ENCODE results near the gene CYP2W1. TPM values are rescaled to one million over a fixed set of nuclear protein-coding genes. Genes with fewer than 3 reads are reported as not detected.

Gene CYP2W1
- total RNA-seq, 1 donor from 2014 or later: not detected

DNA sequence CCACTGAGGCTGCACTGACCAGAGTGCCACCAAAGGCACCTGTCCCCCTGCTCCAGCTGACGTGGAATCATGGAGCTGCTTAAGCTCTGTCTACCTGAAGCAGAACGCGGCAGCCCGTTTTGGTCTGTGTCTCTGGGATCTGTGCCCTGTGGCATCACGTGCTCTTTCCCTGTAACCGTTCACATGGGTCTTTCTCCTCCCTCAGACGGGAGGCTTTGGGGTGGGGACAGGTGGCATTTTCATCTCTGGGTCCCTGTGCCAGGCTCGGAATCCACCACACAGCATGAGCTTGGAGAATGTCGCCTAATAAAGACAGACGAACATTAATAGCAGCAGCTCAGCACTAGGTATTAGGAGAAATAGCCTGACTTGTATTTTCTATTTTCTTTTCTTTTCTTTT is 26.9 kb upstream of the CYP2W1 start:
- Histone ChIP-seq H3K4me1 (peaks cover 5% of the 10 kb centered on the region), H3K27ac (no peak overlapping the region), H3K4me3 (no peak overlapping the region), H3F3A (ENCODE audit: low read depth) (peaks cover 11% of the 10 kb centered on the region), H3K79me2 (ENCODE audit: low read depth) (no peaks in the 10 kb centered on the region), H2AFZ (replicated peaks) (no peak overlapping the region), H3K4me2 (no peak overlapping the region), H3K27me3 (peaks cover 48% of the 10 kb centered on the region), H4K20me1 (ENCODE audit: low read depth) (peaks cover 22% of the 10 kb centered on the region), H3K9me3 (ENCODE audit: low read depth) (no peaks in the 10 kb centered on the region), H3K36me3 (no peaks in the 10 kb centered on the region), H3K9ac (no peak overlapping the region)
- H3K4me1 Mint-ChIP-seq: peaks cover 11% of the 10 kb centered on the region
- peaks cover 19% of the 10 kb centered on the region for H3K27me3 Mint-ChIP-seq (ENCODE audit: insufficient read depth, low read depth)
- H3K36me3 Mint-ChIP-seq: no peaks in the 10 kb centered on the region
- H3K4me3 Mint-ChIP-seq: peak overlapping the region; percentile 80
- no peak for DNase-seq (ENCODE audit: low spot score)
- H3K27ac Mint-ChIP-seq: no peak overlapping the region
- H3K9me3 Mint-ChIP-seq: no peaks in the 10 kb centered on the region
- TF ChIP-seq, protein P1, sequence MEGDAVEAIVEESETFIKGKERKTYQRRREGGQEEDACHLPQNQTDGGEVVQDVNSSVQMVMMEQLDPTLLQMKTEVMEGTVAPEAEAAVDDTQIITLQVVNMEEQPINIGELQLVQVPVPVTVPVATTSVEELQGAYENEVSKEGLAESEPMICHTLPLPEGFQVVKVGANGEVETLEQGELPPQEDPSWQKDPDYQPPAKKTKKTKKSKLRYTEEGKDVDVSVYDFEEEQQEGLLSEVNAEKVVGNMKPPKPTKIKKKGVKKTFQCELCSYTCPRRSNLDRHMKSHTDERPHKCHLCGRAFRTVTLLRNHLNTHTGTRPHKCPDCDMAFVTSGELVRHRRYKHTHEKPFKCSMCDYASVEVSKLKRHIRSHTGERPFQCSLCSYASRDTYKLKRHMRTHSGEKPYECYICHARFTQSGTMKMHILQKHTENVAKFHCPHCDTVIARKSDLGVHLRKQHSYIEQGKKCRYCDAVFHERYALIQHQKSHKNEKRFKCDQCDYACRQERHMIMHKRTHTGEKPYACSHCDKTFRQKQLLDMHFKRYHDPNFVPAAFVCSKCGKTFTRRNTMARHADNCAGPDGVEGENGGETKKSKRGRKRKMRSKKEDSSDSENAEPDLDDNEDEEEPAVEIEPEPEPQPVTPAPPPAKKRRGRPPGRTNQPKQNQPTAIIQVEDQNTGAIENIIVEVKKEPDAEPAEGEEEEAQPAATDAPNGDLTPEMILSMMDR (IDR thresholded peaks at IDR 0.05): no peak
- TF ChIP-seq EZH2phosphoT487 (IDR thresholded peaks at IDR 0.05): no peak
- TF ChIP-seq EZH2 (IDR thresholded peaks at IDR 0.05): no peak

DNA sequence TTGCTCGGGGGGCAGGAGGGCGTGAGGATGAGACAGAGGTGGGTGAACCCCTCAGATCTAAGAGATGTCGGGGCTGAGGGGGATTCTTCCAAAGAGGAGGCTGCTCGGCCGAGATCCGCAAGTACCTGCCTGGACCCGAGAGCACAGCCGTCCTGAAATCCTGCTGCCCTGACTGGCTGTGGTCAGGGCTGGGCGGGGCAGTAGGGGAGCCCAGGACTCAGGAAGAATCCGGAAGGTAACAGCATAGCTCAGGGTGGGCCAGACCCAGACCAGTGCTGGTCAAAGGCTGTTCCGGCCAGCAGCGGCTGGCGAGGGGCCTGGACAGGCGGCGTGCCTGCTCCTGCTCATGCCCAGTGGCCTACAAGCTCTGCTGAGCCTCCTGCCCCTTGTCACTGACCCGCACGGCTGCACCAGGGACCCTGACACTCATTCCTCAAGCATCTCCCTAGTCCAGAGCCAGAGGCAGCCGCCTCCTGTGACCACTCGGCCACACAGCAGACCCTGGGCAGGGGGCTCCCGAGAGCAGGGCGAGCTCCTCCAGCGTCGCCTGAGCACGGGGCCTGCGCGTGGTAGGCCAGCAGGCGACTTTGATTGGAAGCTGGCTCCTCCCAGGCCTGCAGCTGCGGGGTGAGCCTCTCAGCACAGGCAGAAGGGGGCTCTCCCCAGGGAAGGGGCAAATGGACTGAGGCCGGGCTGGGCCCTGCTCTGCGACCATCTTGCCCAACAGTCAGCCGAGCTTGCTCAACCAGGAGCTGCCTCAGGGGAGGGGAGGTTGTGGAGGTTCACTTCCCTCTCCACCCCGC is 25.4 kb upstream of the CYP2W1 start:
- H3K27ac ChIP-seq: no peak overlapping the region
- peaks cover 11% of the 10 kb centered on the region for H3F3A ChIP-seq (ENCODE audit: low read depth)
- H3K9ac ChIP-seq: no peak overlapping the region
- Mint-ChIP-seq H3K4me3 (no peak overlapping the region), H3K36me3 (no peaks in the 10 kb centered on the region), H3K27me3 (ENCODE audit: insufficient read depth, low read depth) (peaks cover 20% of the 10 kb centered on the region), H3K4me1 (peaks cover 13% of the 10 kb centered on the region), H3K27ac (no peak overlapping the region), H3K9me3 (no peaks in the 10 kb centered on the region)
- H3K4me1 ChIP-seq: peaks cover 5% of the 10 kb centered on the region
- DNase-seq (ENCODE audit: low spot score): peak; percentile 60
- H4K20me1 ChIP-seq (ENCODE audit: low read depth): peaks cover 21% of the 10 kb centered on the region
- H3K9me3 ChIP-seq (ENCODE audit: low read depth): no peaks in the 10 kb centered on the region
- no peak overlapping the region for H2AFZ ChIP-seq (replicated peaks)
- H3K4me2 ChIP-seq: no peak overlapping the region
- no peaks in the 10 kb centered on the region for H3K79me2 ChIP-seq (ENCODE audit: low read depth)
- TF ChIP-seq, protein P1 (IDR thresholded peaks at IDR 0.05): no peak
- no peak for TF ChIP-seq EZH2phosphoT487 (IDR thresholded peaks at IDR 0.05)
- TF ChIP-seq EZH2 (IDR thresholded peaks at IDR 0.05): no peak
- H3K27me3 ChIP-seq: peaks cover 35% of the 10 kb centered on the region
- H3K4me3 ChIP-seq: no peak overlapping the region
- H3K36me3 ChIP-seq: no peaks in the 10 kb centered on the region

DNA sequence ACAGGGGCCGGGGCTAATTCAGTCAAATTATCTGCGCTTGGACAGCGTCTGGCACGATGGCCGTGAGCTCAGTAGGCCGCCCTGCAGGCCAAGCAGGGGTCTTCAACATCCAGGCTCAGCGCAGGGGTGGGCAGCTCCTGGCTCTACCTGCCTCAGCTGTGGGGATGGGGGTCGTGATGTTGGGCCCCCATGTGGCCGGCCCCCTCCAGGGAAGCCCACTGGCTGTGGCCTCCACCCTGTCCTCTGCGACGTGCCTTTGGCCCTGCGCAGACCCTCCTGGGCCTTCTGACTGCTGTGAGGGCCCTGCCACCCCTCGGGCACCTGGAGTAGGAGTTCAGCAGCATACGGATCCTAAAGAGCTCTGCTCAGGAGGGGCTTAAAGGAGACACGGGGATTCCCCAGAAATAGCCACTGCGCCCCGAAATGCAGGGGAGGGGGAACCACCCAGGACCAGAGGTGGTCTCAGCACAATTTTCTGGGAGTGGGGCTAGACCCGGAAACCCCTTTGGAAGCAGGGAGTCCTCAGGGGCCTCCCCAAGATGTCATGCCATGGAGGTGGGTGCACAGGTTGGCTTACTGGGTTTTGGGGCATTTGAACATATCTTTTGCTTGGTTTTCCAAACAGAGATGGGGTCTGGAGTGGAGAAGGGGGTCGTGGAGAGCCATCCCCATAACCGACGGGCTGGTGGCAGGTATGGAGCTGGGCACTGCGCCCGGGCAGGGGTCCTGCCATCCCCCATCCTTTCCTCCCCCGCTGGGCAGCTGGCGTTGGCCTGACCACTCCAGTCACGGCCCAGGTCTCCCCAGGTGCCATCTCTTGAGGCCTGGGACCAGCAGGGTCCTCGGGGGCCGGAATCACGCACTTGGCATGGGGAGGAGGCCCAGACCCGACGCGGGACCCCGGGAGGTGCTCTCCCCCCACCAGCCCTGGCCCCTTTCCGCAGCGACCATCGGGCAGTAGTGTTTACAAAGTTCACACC is 24.5 kb upstream of the CYP2W1 start:
- peaks cover 13% of the 10 kb centered on the region for H3K4me1 Mint-ChIP-seq
- Histone ChIP-seq H2AFZ (replicated peaks) (no peak overlapping the region), H3K9ac (no peak overlapping the region), H3K4me1 (peaks cover 5% of the 10 kb centered on the region), H3K79me2 (ENCODE audit: low read depth) (no peaks in the 10 kb centered on the region), H4K20me1 (ENCODE audit: low read depth) (peaks cover 12% of the 10 kb centered on the region), H3K4me3 (no peak overlapping the region), H3K27me3 (peaks cover 26% of the 10 kb centered on the region), H3K27ac (no peak overlapping the region), H3K9me3 (ENCODE audit: low read depth) (no peaks in the 10 kb centered on the region), H3K4me2 (no peak overlapping the region), H3K36me3 (no peaks in the 10 kb centered on the region), H3F3A (ENCODE audit: low read depth) (peaks cover 11% of the 10 kb centered on the region)
- no peaks in the 10 kb centered on the region for H3K9me3 Mint-ChIP-seq
- H3K4me3 Mint-ChIP-seq: no peak overlapping the region
- TF ChIP-seq, protein P1 (IDR thresholded peaks at IDR 0.05): peak; percentile 28
- no peak for TF ChIP-seq EZH2phosphoT487 (IDR thresholded peaks at IDR 0.05)
- no peaks in the 10 kb centered on the region for H3K36me3 Mint-ChIP-seq
- peak; percentile 56 for DNase-seq (ENCODE audit: low spot score)
- peak overlapping the region; percentile 81 for H3K27ac Mint-ChIP-seq
- H3K27me3 Mint-ChIP-seq (ENCODE audit: insufficient read depth, low read depth): peaks cover 20% of the 10 kb centered on the region
